Measurements from ENCODE around the gene PROX1.
"Not testable (repeated sequence)": the region's sequence is repeated elsewhere in the genome, so short reads cannot be mapped to it uniquely, and the experiment has no call there.

PROX1 gene

DNA sequence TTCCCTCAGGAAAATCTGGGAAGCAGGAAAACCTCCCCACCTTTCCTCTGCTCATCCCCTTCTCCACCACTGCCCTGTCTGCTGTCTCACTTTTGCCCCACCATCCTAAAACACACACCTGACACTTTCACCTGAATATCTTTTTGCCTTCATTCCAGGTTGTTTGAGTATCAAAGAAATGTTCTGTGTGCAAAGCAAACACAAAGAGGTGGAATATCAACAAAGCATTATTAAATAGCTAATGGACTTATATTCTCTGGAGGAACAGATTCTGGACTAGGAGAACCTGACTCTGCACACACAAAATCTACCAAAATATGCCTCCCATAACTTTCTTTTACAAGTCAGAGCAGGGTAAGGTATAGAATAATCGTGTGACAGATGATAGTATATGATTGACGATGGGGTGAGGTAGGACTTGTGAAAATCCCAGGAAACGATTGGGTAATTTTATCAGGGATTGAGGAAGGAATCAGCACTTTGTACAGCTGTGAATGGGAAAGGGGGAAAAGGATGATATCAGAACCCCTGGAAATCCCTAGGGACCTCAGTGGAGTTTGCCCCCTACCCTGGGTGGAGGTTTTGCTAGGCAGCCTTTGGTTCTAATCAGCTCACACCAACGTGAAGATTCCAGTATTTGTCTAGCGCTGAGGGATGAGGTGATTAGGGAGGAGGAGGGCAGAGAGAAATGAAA, 87.7 kb downstream of the PROX1 start:
- no peak for DNase-seq

DNA sequence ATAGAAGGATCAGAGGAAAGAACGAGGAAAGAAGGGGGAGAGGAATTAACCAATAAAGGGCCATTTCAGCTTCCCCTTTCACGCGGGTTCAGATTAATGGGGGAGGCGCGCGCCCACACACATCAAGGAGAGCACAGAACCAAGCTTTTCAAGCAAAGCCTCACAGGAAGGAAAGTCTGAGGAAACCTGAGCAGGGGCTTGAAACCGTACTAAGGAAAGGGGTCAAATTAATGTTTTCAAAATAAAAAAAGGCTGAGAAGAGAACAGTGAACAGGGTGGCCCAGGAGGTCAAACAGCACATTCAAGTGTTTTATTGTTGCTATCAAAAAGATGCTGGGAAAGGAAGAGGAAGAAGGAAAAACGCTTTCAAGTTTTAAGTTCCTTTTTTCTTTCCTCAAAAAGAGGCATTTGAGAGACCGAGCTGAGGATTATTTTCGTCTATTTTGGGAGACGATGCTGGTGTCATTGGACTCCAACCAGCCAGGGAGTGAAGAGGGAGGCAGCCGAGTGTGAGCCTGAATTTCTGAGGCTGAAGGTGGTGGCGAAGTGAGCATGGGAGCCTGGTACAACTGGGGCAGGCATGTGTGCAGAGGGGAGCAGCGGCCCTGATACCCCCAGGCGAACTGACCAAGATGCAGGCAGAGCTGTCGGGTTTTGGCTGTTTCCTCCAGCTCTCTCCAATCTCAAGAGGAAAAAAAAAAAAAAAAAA, 88.4 kb downstream of the PROX1 start:
- DNase-seq = no peak

DNA sequence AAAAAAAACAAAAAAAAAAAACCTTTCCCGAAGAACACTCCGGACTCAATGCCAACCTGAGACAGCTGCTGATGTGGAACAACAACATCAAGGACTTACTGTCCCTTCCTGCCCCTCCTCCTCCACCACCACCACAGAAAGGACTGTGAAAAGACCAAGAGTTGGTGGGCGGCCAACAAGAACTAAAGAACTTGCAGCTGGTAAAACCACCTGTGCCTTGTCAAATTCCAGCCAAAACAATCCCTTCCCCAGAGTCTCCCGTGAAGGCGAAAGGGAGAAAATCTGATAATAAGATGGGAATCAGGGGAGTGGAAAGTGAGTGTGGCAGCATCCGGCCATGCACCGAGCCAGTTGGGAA, 88.9 kb downstream of the PROX1 start:
- DNase-seq = no peak

DNA sequence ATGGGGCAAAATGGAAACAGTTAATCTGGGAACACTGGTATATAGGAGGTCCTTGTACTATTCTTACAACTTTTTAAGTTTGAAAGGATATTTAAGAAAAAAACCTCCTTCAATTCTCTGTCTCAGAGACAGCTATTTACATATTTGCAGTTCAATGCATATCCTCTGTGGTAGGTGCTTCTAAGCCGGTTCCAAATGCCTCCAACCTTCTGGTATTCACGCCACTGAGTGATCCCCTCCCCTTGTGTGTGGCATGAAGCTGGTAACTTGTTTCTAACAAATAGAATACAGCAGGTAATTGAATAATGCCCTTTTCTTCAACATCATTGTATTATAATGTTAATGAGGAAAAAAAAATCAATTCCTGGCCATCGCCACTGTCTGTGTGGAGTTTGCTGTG, 91.2 kb downstream of the PROX1 start:
- DNase-seq = no peak

DNA sequence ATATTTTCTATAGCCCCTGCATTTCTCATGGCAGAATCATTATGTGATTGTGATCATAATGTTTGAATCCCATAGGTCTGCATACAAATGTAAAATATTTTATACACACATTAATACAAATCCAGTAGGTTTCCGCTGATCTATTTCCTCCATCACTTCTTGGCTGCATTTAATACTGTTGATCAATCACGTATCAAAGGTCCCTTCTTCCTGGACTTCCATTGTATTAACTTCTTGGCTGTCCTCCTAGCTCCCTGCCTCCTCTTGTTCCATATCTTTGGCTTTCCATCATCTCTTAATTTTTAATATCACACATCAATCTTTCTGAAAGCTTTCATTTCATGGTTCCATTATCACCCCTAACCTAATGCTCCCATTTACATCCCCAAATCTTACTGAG, 97.6 kb downstream of the PROX1 start:
- DNase-seq = no peak

DNA sequence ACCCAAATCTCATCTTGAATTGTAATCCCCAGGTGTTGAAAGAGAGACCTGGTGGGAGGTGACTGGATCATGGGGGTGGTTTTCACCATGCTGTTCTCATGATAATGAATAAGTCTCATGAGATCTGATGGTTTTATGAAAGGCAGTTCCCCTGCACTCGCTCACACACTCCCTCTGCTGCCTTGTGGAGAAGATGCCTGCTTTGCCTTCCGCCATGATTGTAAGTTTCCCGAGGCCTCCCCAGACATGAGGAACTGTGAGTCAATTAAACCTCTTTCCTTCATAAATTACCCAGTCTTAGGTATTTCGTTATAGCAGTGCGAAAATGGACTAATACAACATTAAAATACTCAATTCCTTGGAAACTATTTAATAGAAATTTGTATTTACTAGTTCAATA, 99.2 kb downstream of the PROX1 start:
- no peak for DNase-seq

DNA sequence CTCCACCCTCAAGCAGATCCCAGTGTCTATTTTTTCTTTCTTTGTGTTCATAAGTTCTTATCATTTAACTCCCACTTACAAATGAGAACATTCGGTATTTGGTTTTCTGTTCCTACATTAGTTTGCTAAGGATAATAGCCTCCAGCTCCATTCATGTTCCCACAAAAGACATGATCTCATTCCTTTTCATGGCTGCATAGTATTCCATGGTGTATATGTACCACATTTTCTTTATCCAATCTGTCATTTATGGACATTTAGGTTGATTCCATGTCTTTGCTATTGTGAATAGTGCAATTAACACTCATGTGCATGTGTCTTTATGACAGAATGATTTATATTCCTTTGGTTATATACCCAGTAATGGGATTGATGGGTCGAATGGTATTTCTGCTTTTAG, 101.2 kb downstream of the PROX1 start:
- not testable (repeated sequence) for DNase-seq
